GM21367 (cell line): Measurements from ENCODE around the gene VRK2.
"Not testable (repeated sequence)": the region's sequence is repeated elsewhere in the genome, so short reads cannot be mapped to it uniquely, and the experiment has no call there.

Source experiments
- ATAC-seq: cut with Tn5 transposase; IDR thresholded peaks from one replicate; pipeline ENCODE4 v1.9.1; 2021; ENCODE audit not compliant: unreplicated experiment

Gene VRK2

GRCh38 chr2:58107803-58108710 is 61.5 kb downstream of the VRK2 start:
- ATAC-seq = no peak

- ATAC-seq = no peak
Observed at GRCh38 chr2:58109481-58109880, 62.9 kb downstream of the VRK2 start.

- no peak for ATAC-seq
Observed at GRCh38 chr2:58110765-58111164, 64.2 kb downstream of the VRK2 start.

- ATAC-seq = not testable (repeated sequence)
Observed at GRCh38 chr2:58113563-58113962, 67.0 kb downstream of the VRK2 start.

GRCh38 chr2:58120626-58121229 is 74.1 kb downstream of the VRK2 start:
- no peak for ATAC-seq

- ATAC-seq = no peak
Observed at GRCh38 chr2:58122040-58122439, 75.4 kb downstream of the VRK2 start.

- no peak for ATAC-seq
Observed at GRCh38 chr2:58122540-58122939, 75.9 kb downstream of the VRK2 start.

- ATAC-seq = no peak
Observed at GRCh38 chr2:58127111-58127510, 80.5 kb downstream of the VRK2 start.

GRCh38 chr2:58130238-58130637 is 83.6 kb downstream of the VRK2 start:
- no peak for ATAC-seq

GRCh38 chr2:58131191-58132011 is 84.8 kb downstream of the VRK2 start:
- no peak for ATAC-seq

- no peak for ATAC-seq
Observed at GRCh38 chr2:58133395-58133794, 86.8 kb downstream of the VRK2 start.

GRCh38 chr2:58135861-58136260 is 89.3 kb downstream of the VRK2 start:
- no peak for ATAC-seq

- no peak for ATAC-seq
Observed at GRCh38 chr2:58137221-58137620, 90.6 kb downstream of the VRK2 start.

- ATAC-seq = no peak
Observed at GRCh38 chr2:58137856-58138255, 91.2 kb downstream of the VRK2 start.

- no peak for ATAC-seq
Observed at GRCh38 chr2:58138396-58139030, 91.9 kb downstream of the VRK2 start.

GRCh38 chr2:58140508-58141072 is 94.0 kb downstream of the VRK2 start:
- no peak for ATAC-seq

- not testable (repeated sequence) for ATAC-seq
Observed at GRCh38 chr2:58145769-58146168, 99.2 kb downstream of the VRK2 start.

GRCh38 chr2:58146707-58147106 is 100.1 kb downstream of the VRK2 start:
- no peak for ATAC-seq

GRCh38 chr2:58155160-58155778 is 108.7 kb downstream of the VRK2 start:
- ATAC-seq = no peak

- ATAC-seq = no peak
Observed at GRCh38 chr2:58156780-58157179, 110.2 kb downstream of the VRK2 start.
